Upper lobe of left lung (tissue), 4 donors: ENCODE measurements around the gene SIAH1.
"Not testable (repeated sequence)": the region's sequence is repeated elsewhere in the genome, so short reads cannot be mapped to it uniquely, and the experiment has no call there.

ENCODE experiments used
- POLR2A ChIP-seq, 4 donors: fragments of 450-650 bp; IDR thresholded peaks; one replicate each; pipeline ENCODE4 v1.5.1; 2016 to 2017; ENCODE audit warnings: antibody characterized with exemption in 4 of 4, mild to moderate bottlenecking in 2 of 4
- POLR2AphosphoS5 ChIP-seq, 2 donors: sonication (generic); formaldehyde crosslinking; IDR thresholded peaks; one replicate each; pipeline ENCODE4 v1.5.1; 2017; ENCODE audit warnings: antibody characterized with exemption in 2 of 2
- TF ChIP-seq, protein P1 (sequence below), 6 experiments: fragments of 450-650 bp in 4 of 6; fragments of 200-600 bp in 2 of 6; sonication (generic) in 2 of 6; IDR thresholded peaks; one replicate each; pipeline ENCODE4 v1.5.1; 2016 to 2019; ENCODE audit warnings: antibody characterized with exemption in 6 of 6

GRCh38 chr16:48313905-48314304 lies 71.3 kb downstream of the SIAH1 start:
- TF ChIP-seq, protein P1, sequence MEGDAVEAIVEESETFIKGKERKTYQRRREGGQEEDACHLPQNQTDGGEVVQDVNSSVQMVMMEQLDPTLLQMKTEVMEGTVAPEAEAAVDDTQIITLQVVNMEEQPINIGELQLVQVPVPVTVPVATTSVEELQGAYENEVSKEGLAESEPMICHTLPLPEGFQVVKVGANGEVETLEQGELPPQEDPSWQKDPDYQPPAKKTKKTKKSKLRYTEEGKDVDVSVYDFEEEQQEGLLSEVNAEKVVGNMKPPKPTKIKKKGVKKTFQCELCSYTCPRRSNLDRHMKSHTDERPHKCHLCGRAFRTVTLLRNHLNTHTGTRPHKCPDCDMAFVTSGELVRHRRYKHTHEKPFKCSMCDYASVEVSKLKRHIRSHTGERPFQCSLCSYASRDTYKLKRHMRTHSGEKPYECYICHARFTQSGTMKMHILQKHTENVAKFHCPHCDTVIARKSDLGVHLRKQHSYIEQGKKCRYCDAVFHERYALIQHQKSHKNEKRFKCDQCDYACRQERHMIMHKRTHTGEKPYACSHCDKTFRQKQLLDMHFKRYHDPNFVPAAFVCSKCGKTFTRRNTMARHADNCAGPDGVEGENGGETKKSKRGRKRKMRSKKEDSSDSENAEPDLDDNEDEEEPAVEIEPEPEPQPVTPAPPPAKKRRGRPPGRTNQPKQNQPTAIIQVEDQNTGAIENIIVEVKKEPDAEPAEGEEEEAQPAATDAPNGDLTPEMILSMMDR (IDR thresholded peaks at IDR 0.05), result not testable (repeated sequence)
- TF ChIP-seq POLR2AphosphoS5, POLR2A (IDR thresholded peaks at IDR 0.05): not testable (repeated sequence)
